Transverse colon (tissue), 4 donors: ENCODE measurements around the gene LMO7. TPM values are rescaled to one million over a fixed set of nuclear protein-coding genes. Genes with fewer than 3 reads are reported as not detected.

Experiments used
- DNase-seq: peaks from one replicate; pipeline ENCODE4 v3.0.0-alpha.2; 2019
- H3K27ac ChIP-seq, 4 donors: fragments of 200-600 bp; sonication (generic); 2 replicates each; pipeline ENCODE4 v1.5.1; 2016 to 2018; ENCODE audit warnings: inconsistent platforms in 4 of 4
- H3K27me3 ChIP-seq: fragments of 200-600 bp; sonication (generic); 2 replicates; pipeline ENCODE4 v1.5.1; 2017; ENCODE audit warnings: inconsistent platforms
- H3K36me3 ChIP-seq, 4 donors: fragments of 200-600 bp; sonication (generic); 2 replicates each; pipeline ENCODE4 v1.5.1; 2017 to 2019; ENCODE audit warnings: inconsistent platforms in 4 of 4
- H3K4me1 ChIP-seq, 4 donors: fragments of 200-600 bp; sonication (generic); 2 replicates each; pipeline ENCODE4 v1.5.1; 2017 to 2020; ENCODE audit warnings: inconsistent platforms in 4 of 4
- H3K4me3 ChIP-seq, 4 donors: fragments of 200-600 bp; sonication (generic); 1 replicate in 1 of 4; 2 replicates in 3 of 4; pipeline versions ENCODE4 v1.5.1 to v1.6.1; 2017 to 2019; ENCODE audit warnings: inconsistent platforms in 4 of 4
- H3K9me3 ChIP-seq, 2 donors: fragments of 200-600 bp; sonication (generic); 2 replicates each; pipeline ENCODE4 v1.5.1; 2017 to 2019; ENCODE audit warnings: inconsistent platforms in 2 of 2
- CTCF ChIP-seq, 5 experiments: fragments of 200-600 bp in 3 of 5; fragments of 450-650 bp in 2 of 5; sonication (generic) in 3 of 5; IDR thresholded peaks; 1 replicate in 2 of 5; 2 replicates in 3 of 5; pipeline ENCODE4 v1.5.1; 2016 to 2017; ENCODE audit warnings: antibody characterized with exemption in 5 of 5, inconsistent platforms in 3 of 5, mild to moderate bottlenecking in 2 of 5, moderate library complexity in 1 of 5
- EP300 ChIP-seq: sonication (generic); formaldehyde crosslinking; IDR thresholded peaks from one replicate; pipeline ENCODE4 v1.6.1; 2017; ENCODE audit warnings: antibody characterized with exemption, low read depth
- POLR2A ChIP-seq: fragments of 450-650 bp; IDR thresholded peaks from one replicate; pipeline ENCODE4 v1.6.1; 2016; ENCODE audit warnings: antibody characterized with exemption, mild to moderate bottlenecking, moderate library complexity
- POLR2AphosphoS5 ChIP-seq, 3 donors: sonication (generic); formaldehyde crosslinking; IDR thresholded peaks; one replicate each; pipeline ENCODE4 v1.6.1; 2016; ENCODE audit warnings: antibody characterized with exemption in 3 of 3
- WGBS, 2 donors: methylation state at CpG; one replicate each; pipeline ENCODE4 v1.1.5; 2018; ENCODE audit warnings: low coverage in 1 of 2; 5-methylcytosine and 5-hydroxymethylcytosine counted together
- in situ Hi-C, 4 donors: fragments of 200-750 bp; cut with MboI; loops; one replicate each; pipeline versions ENCODE4 v1.15.0 to v1.15.1; 2017; ENCODE audit warnings: low sequenced_read_pairs in 3 of 4, low pct_ligation_motif_present in 1 of 4, low pct_unique_long_range_greater_than_20kb in 1 of 4
- intact Hi-C: fragments of 100-400 bp; cut with DNase I; formaldehyde crosslinking; loops from one replicate; pipeline ENCODE4 v1.15.1; 2023; ENCODE audit warnings: low total_unique reads
- total RNA-seq, 4 donors: library from RNA; depleted of rRNA; stranded (reverse); fragments of >200 nt; gene quantifications; one replicate each; pipeline ENCODE4 v1.1.0, GENCODE V29; 2016

Gene LMO7
- total RNA-seq, 4 donors from 2014 or later: 82.6 to 304 (median 190) TPM

DNA sequence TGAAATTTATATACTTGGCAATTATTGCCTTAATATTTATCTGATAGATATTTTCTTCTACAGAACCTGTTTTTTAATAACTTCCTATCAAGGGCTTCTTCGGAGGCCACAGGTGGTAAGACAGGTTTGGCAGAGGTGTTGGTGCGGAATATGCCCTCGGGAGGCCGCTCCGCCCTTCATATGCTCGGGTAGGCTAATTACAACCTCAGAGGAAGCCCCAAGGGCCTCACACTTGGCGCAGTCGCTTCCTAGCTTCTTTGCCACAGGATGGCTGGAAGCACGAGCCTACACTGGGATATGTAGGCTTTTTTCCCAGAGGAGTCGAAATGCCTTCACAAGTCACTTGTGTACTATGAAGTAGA lies 68.8 kb downstream of the LMO7 start:
- H3K4me1 ChIP-seq: peaks cover 0 to 12% (median 6%) of the 10 kb centered on the region in 4 donors
- peak overlapping the region; percentile 39 to 63 (median 57) for H3K27ac ChIP-seq
- WGBS, 2 donors: 56 to 60% methylated on average over 6 to 10 of the region's 10 CpGs
- no peaks in the 10 kb centered on the region for H3K9me3 ChIP-seq
- intact Hi-C loops: no loop called here
- peak in 1 of 3 donors; percentile 39 for TF ChIP-seq POLR2AphosphoS5 (IDR thresholded peaks at IDR 0.05)
- peak in 1 of 5 experiments; percentile 43 for TF ChIP-seq CTCF (IDR thresholded peaks at IDR 0.05)
- TF ChIP-seq EP300: no peak
- DNase-seq: peak; percentile 81
- H3K4me3 ChIP-seq: no peak overlapping the region
- no peaks in the 10 kb centered on the region for H3K27me3 ChIP-seq
- in situ Hi-C loops: no loop called here
- no peaks in the 10 kb centered on the region for H3K36me3 ChIP-seq

GRCh38 chr13:75705395-75705794 lies 69.3 kb downstream of the LMO7 start:
- DNase-seq: no peak
- Histone ChIP-seq H3K36me3 (no peaks in the 10 kb centered on the region), H3K9me3 (no peaks in the 10 kb centered on the region), H3K27me3 (no peaks in the 10 kb centered on the region), H3K27ac (peak overlapping the region; percentile 39 to 63 (median 57)), H3K4me1 (peaks cover 0 to 12% (median 6%) of the 10 kb centered on the region in 4 donors), H3K4me3 (no peak overlapping the region)
- intact Hi-C loops: no loop called here
- WGBS, 2 donors: 20 to 28% methylated on average over 1 of the region's 1 CpG
- in situ Hi-C loops: no loop called here
- TF ChIP-seq CTCF (IDR thresholded peaks at IDR 0.05): no peak

DNA sequence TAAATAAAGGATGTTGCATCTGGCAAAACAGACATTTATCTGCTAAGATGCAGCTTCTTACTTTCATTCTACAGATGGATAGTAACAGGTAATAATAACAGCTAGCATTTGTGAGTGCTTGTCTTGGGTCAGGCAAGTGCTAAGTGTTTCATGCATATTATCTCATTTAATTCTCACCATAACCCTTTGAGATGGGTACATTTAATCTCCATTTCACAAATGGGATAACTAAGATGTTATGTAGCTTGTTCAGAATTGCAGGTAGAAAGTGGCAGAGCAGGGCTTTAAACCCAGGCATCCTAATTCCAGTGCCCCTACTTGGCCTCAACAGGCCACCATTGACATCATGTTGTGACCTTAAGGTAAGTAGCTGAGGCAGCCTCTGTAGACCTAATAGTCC lies 69.8 kb downstream of the LMO7 start:
- no peak for TF ChIP-seq CTCF (IDR thresholded peaks at IDR 0.05)
- no peak for TF ChIP-seq POLR2AphosphoS5 (IDR thresholded peaks at IDR 0.05)
- no peak for TF ChIP-seq POLR2A
- no peak for TF ChIP-seq EP300
- no peak for DNase-seq
- in situ Hi-C loops (no loop called here), intact Hi-C loops (no loop called here)
- no peaks in the 10 kb centered on the region for H3K27me3 ChIP-seq
- H3K4me1 ChIP-seq: peaks cover 0 to 12% (median 6%) of the 10 kb centered on the region in 4 donors
- no peaks in the 10 kb centered on the region for H3K9me3 ChIP-seq
- H3K4me3 ChIP-seq: no peak overlapping the region
- H3K27ac ChIP-seq: peak overlapping the region in 2 of 4 donors; percentile 56 to 58
- no peaks in the 10 kb centered on the region for H3K36me3 ChIP-seq

DNA sequence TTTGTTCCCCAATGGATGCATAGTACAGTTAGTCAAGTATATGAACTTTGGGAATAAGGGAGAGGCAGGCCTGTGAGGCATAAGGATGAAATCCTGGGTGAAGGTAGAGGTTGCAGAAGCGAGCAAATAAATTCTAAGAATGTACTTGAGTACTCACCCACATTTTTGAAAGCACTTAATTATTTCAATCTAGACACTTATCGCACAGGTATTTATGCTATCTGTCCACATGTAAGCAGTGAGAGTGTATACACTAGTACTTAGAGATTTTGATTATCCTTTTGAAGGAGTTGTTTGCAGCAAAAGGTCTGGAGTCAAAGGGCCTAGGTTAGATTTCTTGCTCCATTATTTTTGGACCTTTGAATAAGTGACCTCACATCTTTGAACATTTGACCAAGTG lies 77.7 kb downstream of the LMO7 start:
- in situ Hi-C loops: no loop called here
- H3K9me3 ChIP-seq: no peaks in the 10 kb centered on the region
- TF ChIP-seq CTCF (IDR thresholded peaks at IDR 0.05) (no peak), POLR2A (no peak), POLR2AphosphoS5 (IDR thresholded peaks at IDR 0.05) (no peak), EP300 (no peak)
- no peak for DNase-seq
- no peaks in the 10 kb centered on the region for H3K27me3 ChIP-seq
- intact Hi-C loops: no loop called here
- no peaks in the 10 kb centered on the region for H3K36me3 ChIP-seq
- WGBS, 2 donors: 87 to 89% methylated on average over 2 of the region's 2 CpGs
- H3K4me1 ChIP-seq: no peaks in the 10 kb centered on the region
- no peak overlapping the region for H3K4me3 ChIP-seq
- H3K27ac ChIP-seq: no peak overlapping the region
